Liver (tissue), 3 donors: ENCODE data around the gene OR6K6.

Source experiments
- EGR1 ChIP-seq, 2 donors: IDR thresholded peaks; 2 replicates each; pipeline ENCODE4 v1.6.1; 2016 to 2018; ENCODE audit warnings: antibody characterized with exemption in 2 of 2, low read depth in 2 of 2
- JUND ChIP-seq, 2 donors: IDR thresholded peaks; 2 replicates each; pipeline ENCODE4 v1.6.1; 2016; ENCODE audit warnings: antibody characterized with exemption in 2 of 2
- RAD21 ChIP-seq, 2 donors: IDR thresholded peaks; 2 replicates each; pipeline ENCODE4 v1.6.1; 2016; ENCODE audit warnings: antibody characterized with exemption in 2 of 2, mild to moderate bottlenecking in 2 of 2
- RXRA ChIP-seq, 2 donors: IDR thresholded peaks; 2 replicates each; pipeline ENCODE4 v1.6.1; 2017 to 2018; ENCODE audit warnings: antibody characterized with exemption in 2 of 2, mild to moderate bottlenecking in 1 of 2
- SP1 ChIP-seq: IDR thresholded peaks from 2 replicates; pipeline ENCODE4 v1.6.1; 2018; ENCODE audit warnings: antibody characterized with exemption, mild to moderate bottlenecking
- TAF1 ChIP-seq: conservative IDR thresholded peaks from 2 replicates; pipeline ENCODE4 v1.6.1; 2016; ENCODE audit warnings: antibody characterized with exemption, mild to moderate bottlenecking
- YY1 ChIP-seq: IDR thresholded peaks from 2 replicates; pipeline ENCODE4 v1.6.1; 2016; ENCODE audit warnings: antibody characterized with exemption, mild to moderate bottlenecking
- TF ChIP-seq, protein P1 (sequence below): fragments of 150-350 bp; IDR thresholded peaks from 2 replicates; pipeline ENCODE4 v1.5.1; 2017; ENCODE audit warnings: improper control_type of control experiment, low read depth, low read length; ENCODE audit not compliant: missing input control
- TF ChIP-seq, protein P2 (sequence below): IDR thresholded peaks from 2 replicates; pipeline ENCODE4 v1.6.1; 2016; ENCODE audit warnings: antibody characterized with exemption
- TF ChIP-seq, protein P3 (sequence below): IDR thresholded peaks from 2 replicates; pipeline ENCODE4 v1.6.1; 2016; ENCODE audit warnings: antibody characterized with exemption
- TF ChIP-seq, protein P4 (sequence below): IDR thresholded peaks from 2 replicates; pipeline ENCODE4 v1.6.1; 2016; ENCODE audit warnings: antibody characterized with exemption
- TF ChIP-seq, protein P5 (sequence below): IDR thresholded peaks from 2 replicates; pipeline ENCODE4 v1.6.1; 2016; ENCODE audit warnings: antibody characterized with exemption, mild to moderate bottlenecking
- donor health status: healthy.
- donor health status: healthy.

DNA sequence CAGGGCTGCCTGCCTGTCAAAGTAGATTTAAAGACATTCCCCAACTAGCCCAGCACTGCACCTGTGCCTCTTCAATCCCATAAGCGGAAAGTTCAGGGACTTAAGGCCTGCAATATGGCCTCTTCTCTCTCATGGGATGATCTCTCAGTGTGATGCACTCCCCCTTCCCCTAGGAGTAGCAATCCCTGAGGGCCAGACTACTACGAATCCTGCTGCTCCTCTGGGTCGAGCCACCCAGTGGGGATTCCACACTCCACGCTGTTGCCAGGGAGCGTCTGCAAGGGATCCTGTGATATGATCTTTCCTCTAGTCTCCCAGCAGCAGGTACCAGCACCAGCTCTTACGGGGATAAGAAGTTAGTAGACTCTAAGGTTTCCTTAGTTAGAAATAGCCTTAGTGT is 39.7 kb downstream of the OR6K6 start:
- TF ChIP-seq, protein P1, sequence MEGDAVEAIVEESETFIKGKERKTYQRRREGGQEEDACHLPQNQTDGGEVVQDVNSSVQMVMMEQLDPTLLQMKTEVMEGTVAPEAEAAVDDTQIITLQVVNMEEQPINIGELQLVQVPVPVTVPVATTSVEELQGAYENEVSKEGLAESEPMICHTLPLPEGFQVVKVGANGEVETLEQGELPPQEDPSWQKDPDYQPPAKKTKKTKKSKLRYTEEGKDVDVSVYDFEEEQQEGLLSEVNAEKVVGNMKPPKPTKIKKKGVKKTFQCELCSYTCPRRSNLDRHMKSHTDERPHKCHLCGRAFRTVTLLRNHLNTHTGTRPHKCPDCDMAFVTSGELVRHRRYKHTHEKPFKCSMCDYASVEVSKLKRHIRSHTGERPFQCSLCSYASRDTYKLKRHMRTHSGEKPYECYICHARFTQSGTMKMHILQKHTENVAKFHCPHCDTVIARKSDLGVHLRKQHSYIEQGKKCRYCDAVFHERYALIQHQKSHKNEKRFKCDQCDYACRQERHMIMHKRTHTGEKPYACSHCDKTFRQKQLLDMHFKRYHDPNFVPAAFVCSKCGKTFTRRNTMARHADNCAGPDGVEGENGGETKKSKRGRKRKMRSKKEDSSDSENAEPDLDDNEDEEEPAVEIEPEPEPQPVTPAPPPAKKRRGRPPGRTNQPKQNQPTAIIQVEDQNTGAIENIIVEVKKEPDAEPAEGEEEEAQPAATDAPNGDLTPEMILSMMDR = no peak
- TF ChIP-seq, protein P2, sequence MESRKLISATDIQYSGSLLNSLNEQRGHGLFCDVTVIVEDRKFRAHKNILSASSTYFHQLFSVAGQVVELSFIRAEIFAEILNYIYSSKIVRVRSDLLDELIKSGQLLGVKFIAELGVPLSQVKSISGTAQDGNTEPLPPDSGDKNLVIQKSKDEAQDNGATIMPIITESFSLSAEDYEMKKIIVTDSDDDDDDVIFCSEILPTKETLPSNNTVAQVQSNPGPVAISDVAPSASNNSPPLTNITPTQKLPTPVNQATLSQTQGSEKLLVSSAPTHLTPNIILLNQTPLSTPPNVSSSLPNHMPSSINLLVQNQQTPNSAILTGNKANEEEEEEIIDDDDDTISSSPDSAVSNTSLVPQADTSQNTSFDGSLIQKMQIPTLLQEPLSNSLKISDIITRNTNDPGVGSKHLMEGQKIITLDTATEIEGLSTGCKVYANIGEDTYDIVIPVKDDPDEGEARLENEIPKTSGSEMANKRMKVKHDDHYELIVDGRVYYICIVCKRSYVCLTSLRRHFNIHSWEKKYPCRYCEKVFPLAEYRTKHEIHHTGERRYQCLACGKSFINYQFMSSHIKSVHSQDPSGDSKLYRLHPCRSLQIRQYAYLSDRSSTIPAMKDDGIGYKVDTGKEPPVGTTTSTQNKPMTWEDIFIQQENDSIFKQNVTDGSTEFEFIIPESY = no peak
- TF ChIP-seq RAD21 (IDR thresholded peaks at IDR 0.05) (no peak), YY1 (no peak), JUND (IDR thresholded peaks at IDR 0.05) (no peak), RXRA (IDR thresholded peaks at IDR 0.05) (no peak), SP1 (no peak), TAF1 (no peak), EGR1 (IDR thresholded peaks at IDR 0.05; ENCODE audit: low read depth in 2 of 2) (no peak)
- TF ChIP-seq, protein P3, sequence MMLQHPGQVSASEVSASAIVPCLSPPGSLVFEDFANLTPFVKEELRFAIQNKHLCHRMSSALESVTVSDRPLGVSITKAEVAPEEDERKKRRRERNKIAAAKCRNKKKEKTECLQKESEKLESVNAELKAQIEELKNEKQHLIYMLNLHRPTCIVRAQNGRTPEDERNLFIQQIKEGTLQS = no peak
- TF ChIP-seq, protein P4, sequence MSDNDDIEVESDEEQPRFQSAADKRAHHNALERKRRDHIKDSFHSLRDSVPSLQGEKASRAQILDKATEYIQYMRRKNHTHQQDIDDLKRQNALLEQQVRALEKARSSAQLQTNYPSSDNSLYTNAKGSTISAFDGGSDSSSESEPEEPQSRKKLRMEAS = no peak
- TF ChIP-seq, protein P5, sequence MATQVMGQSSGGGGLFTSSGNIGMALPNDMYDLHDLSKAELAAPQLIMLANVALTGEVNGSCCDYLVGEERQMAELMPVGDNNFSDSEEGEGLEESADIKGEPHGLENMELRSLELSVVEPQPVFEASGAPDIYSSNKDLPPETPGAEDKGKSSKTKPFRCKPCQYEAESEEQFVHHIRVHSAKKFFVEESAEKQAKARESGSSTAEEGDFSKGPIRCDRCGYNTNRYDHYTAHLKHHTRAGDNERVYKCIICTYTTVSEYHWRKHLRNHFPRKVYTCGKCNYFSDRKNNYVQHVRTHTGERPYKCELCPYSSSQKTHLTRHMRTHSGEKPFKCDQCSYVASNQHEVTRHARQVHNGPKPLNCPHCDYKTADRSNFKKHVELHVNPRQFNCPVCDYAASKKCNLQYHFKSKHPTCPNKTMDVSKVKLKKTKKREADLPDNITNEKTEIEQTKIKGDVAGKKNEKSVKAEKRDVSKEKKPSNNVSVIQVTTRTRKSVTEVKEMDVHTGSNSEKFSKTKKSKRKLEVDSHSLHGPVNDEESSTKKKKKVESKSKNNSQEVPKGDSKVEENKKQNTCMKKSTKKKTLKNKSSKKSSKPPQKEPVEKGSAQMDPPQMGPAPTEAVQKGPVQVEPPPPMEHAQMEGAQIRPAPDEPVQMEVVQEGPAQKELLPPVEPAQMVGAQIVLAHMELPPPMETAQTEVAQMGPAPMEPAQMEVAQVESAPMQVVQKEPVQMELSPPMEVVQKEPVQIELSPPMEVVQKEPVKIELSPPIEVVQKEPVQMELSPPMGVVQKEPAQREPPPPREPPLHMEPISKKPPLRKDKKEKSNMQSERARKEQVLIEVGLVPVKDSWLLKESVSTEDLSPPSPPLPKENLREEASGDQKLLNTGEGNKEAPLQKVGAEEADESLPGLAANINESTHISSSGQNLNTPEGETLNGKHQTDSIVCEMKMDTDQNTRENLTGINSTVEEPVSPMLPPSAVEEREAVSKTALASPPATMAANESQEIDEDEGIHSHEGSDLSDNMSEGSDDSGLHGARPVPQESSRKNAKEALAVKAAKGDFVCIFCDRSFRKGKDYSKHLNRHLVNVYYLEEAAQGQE = no peak
